ENCODE measurements around the gene SH3GLB2. TPM values are rescaled to one million over a fixed set of nuclear protein-coding genes. Genes with fewer than 3 reads are reported as not detected.
"Not testable (repeated sequence)": the region's sequence is repeated elsewhere in the genome, so short reads cannot be mapped to it uniquely, and the experiment has no call there.

The SH3GLB2 gene
- total RNA-seq, 2 donors from 2014 or later = 109 to 110 TPM

- H3K27ac ChIP-seq = peak within 1 kb of the TSS; percentile 75
- H3K9ac ChIP-seq (ENCODE audit: low read depth in 2 of 2, low read length in 2 of 2) = peak within 1 kb of the TSS; percentile 88 to 92
- TF ChIP-seq CTCF (IDR thresholded peaks at IDR 0.05) = no peak
- peak; percentile 98 for DNase-seq
- H3K27me3 ChIP-seq = no peaks in the 10 kb centered on the region
- intact Hi-C loops (cut with DNase I) = no loop called here
- H3K4me1 ChIP-seq = peaks cover 17% of the 10 kb centered on the region
- H3K4me3 ChIP-seq = peak within 1 kb of the TSS; percentile 66
- H3K36me3 ChIP-seq = peaks cover 8% of the 10 kb centered on the region
- H3K9me3 ChIP-seq = no peaks in the 10 kb centered on the region
Observed at GRCh38 chr9:129036241-129036922, 8.3 kb upstream of the SH3GLB2 start, which contains the start of gene MIGA2. TSS of gene MIGA2 (plus strand) at chr9:129036626. CDS start at chr9:129040595, 3,969 bp downstream.

GRCh38 chr9:129035838-129036237 is 7.7 kb upstream of the SH3GLB2 start:
- intact Hi-C loops (cut with DNase I); H3K27me3 ChIP-seq; H3K36me3 ChIP-seq; DNase-seq; H3K9me3 ChIP-seq: not testable (repeated sequence)
- Histone ChIP-seq H3K27ac (peak overlapping the region; percentile 75), H3K9ac (ENCODE audit: low read depth in 2 of 2, low read length in 2 of 2) (peak overlapping the region; percentile 66 to 92), H3K4me1 (peaks cover 17% of the 10 kb centered on the region), H3K4me3 (peak overlapping the region; percentile 66)

GRCh38 chr9:129033216-129033615 is 5.1 kb upstream of the SH3GLB2 start:
- H3K9ac ChIP-seq (ENCODE audit: low read depth in 2 of 2, low read length in 2 of 2) = no peak overlapping the region
- no peaks in the 10 kb centered on the region for H3K9me3 ChIP-seq
- intact Hi-C loops (cut with DNase I) = no loop called here
- no peak for TF ChIP-seq CTCF (IDR thresholded peaks at IDR 0.05)
- H3K27me3 ChIP-seq = no peaks in the 10 kb centered on the region
- H3K27ac ChIP-seq = no peak overlapping the region
- no peak overlapping the region for H3K4me3 ChIP-seq
- no peak for DNase-seq
- no peaks in the 10 kb centered on the region for H3K36me3 ChIP-seq
- H3K4me1 ChIP-seq = peaks cover 11% of the 10 kb centered on the region

- H3K9me3 ChIP-seq = no peaks in the 10 kb centered on the region
- H3K9ac ChIP-seq (ENCODE audit: low read depth in 2 of 2, low read length in 2 of 2) = no peak overlapping the region
- no peak overlapping the region for H3K4me3 ChIP-seq
- DNase-seq = no peak
- peaks cover 5% of the 10 kb centered on the region for H3K4me1 ChIP-seq
- H3K27ac ChIP-seq = no peak overlapping the region
- intact Hi-C loops (cut with DNase I) = no loop called here
- H3K36me3 ChIP-seq = no peaks in the 10 kb centered on the region
- H3K27me3 ChIP-seq = no peaks in the 10 kb centered on the region
- no peak for TF ChIP-seq CTCF (IDR thresholded peaks at IDR 0.05)
Observed at GRCh38 chr9:129032541-129033159, 4.5 kb upstream of the SH3GLB2 start.

GRCh38 chr9:129031514-129031913 is 3.4 kb upstream of the SH3GLB2 start:
- Histone ChIP-seq H3K27me3 (no peaks in the 10 kb centered on the region), H3K9me3 (no peaks in the 10 kb centered on the region), H3K27ac (no peak overlapping the region), H3K36me3 (no peaks in the 10 kb centered on the region), H3K4me1 (peaks cover 7% of the 10 kb centered on the region), H3K4me3 (no peak overlapping the region), H3K9ac (ENCODE audit: low read depth in 2 of 2, low read length in 2 of 2) (no peak overlapping the region)
- DNase-seq = no peak
- intact Hi-C loops (cut with DNase I) = no loop called here
- TF ChIP-seq CTCF (IDR thresholded peaks at IDR 0.05) = no peak

GRCh38 chr9:129030191-129030590 is 2.1 kb upstream of the SH3GLB2 start:
- intact Hi-C loops (cut with DNase I) = no loop called here

More at GRCh38 chr9:129030191-129030590, 2.1 kb upstream of the SH3GLB2 start:
- DNase-seq = no peak
- Histone ChIP-seq H3K4me1 (peaks cover 10% of the 10 kb centered on the region), H3K27ac (no peak overlapping the region), H3K36me3 (no peaks in the 10 kb centered on the region), H3K9ac (ENCODE audit: low read depth in 2 of 2, low read length in 2 of 2) (no peak overlapping the region), H3K4me3 (no peak overlapping the region), H3K9me3 (no peaks in the 10 kb centered on the region), H3K27me3 (no peaks in the 10 kb centered on the region)
- no peak for TF ChIP-seq CTCF (IDR thresholded peaks at IDR 0.05)
